A673 (cell line): ENCODE data around the gene CDH10. TPM values are rescaled to one million over a fixed set of nuclear protein-coding genes. Genes with fewer than 3 reads are reported as not detected.

Experiments used
- BruUV-seq: library from RNA; stranded (reverse); fragments of 400-500 nt; replicated peaks from 2 replicates; lab custom pipeline; 2021; lab: Mats Ljungman, UMichigan
- CTCF ChIA-PET: fragments of 300-600 bp; sonication (Branson Sonifier 250); formaldehyde crosslinking; loops from one replicate; lab custom pipeline; 2022; ENCODE audit warnings: antibody characterized with exemption; lab: Charles Lee
- POLR2A ChIA-PET: fragments of 300-600 bp; sonication (Branson Sonifier 250); formaldehyde crosslinking; loops from one replicate; lab custom pipeline; 2022; ENCODE audit warnings: antibody characterized with exemption; ENCODE audit not compliant: low non-redundant PET; lab: Charles Lee
- DNase-seq: peaks from one replicate; pipeline ENCODE4 v3.0.0-alpha.2; 2015; ENCODE audit warnings: low spot score
- H3K27ac ChIP-seq: fragments of 200-600 bp; sonication (generic); 2 replicates; pipeline ENCODE4 v1.5.1; 2016; ENCODE audit warnings: mixed run types, low read depth, mild to moderate bottlenecking, mixed read lengths, antibody characterized with exemption, low read length; ENCODE audit not compliant: poor library complexity, severe bottlenecking
- H3K27me3 ChIP-seq: fragments of 200-600 bp; sonication (generic); replicated peaks from 2 replicates; pipeline ENCODE4 v1.6.1; 2017; ENCODE audit warnings: mixed run types, low read depth, mild to moderate bottlenecking, mixed read lengths, antibody characterized with exemption, low read length; ENCODE audit not compliant: insufficient read depth, poor library complexity
- H3K36me3 ChIP-seq: fragments of 200-600 bp; sonication (generic); 2 replicates; pipeline ENCODE4 v1.6.1; 2016; ENCODE audit warnings: mixed run types, mild to moderate bottlenecking, mixed read lengths, antibody characterized with exemption, low read length; ENCODE audit not compliant: insufficient read depth, poor library complexity, severe bottlenecking
- H3K4me1 ChIP-seq: fragments of 200-600 bp; sonication (generic); 2 replicates; pipeline ENCODE4 v1.6.1; 2017; ENCODE audit warnings: mixed run types, mild to moderate bottlenecking, mixed read lengths, antibody characterized with exemption, low read length; ENCODE audit not compliant: insufficient read depth, poor library complexity, severe bottlenecking
- H3K4me3 ChIP-seq: fragments of 200-600 bp; sonication (generic); 2 replicates; pipeline ENCODE4 v1.5.1; 2016; ENCODE audit warnings: low read depth, mixed run types, mild to moderate bottlenecking, mixed read lengths, low read length; ENCODE audit not compliant: poor library complexity, severe bottlenecking
- H3K9me3 ChIP-seq: fragments of 200-600 bp; sonication (generic); 2 replicates; pipeline ENCODE4 v1.6.1; 2016; ENCODE audit warnings: mixed run types, low read depth, mild to moderate bottlenecking, mixed read lengths, antibody characterized with exemption, low read length; ENCODE audit not compliant: poor library complexity, severe bottlenecking
- CTCF ChIP-seq: fragments of 300-800, 200-600 bp; sonication (generic); conservative IDR thresholded peaks from 2 replicates; pipeline ENCODE4 v1.5.1; 2017; ENCODE audit warnings: low read depth, mild to moderate bottlenecking, antibody characterized with exemption, low read length, moderate library complexity, mixed read lengths
- EZH2 ChIP-seq: fragments of 200-600 bp; sonication (generic); IDR thresholded peaks from 2 replicates; pipeline ENCODE4 v1.6.1; 2017; ENCODE audit warnings: borderline replicate concordance, low read depth, mild to moderate bottlenecking, mixed read lengths, antibody characterized with exemption, low read length; ENCODE audit not compliant: poor library complexity, severe bottlenecking
- intact Hi-C: fragments of 100-400 bp; cut with micrococcal nuclease; formaldehyde crosslinking; loops from one replicate; pipeline ENCODE4 v1.10.0; 2022; ENCODE audit not compliant: unreplicated experiment
- total RNA-seq: library from RNA; stranded (reverse); gene quantifications from 2 replicates; pipeline ENCODE4 v1.2.3, GENCODE V29; 2021

Gene CDH10
- total RNA-seq, 1 experiment from 2014 or later, result 1.2 TPM

- Histone ChIP-seq H3K9me3 (no peaks in the 10 kb centered on the region), H3K4me1 (peaks cover 59% of the 10 kb centered on the region), H3K27me3 (no peaks in the 10 kb centered on the region), H3K27ac (no peak overlapping the region), H3K4me3 (no peak overlapping the region), H3K36me3 (no peaks in the 10 kb centered on the region)
- intact Hi-C loops, result no loop called here
- CTCF ChIA-PET, result no interaction called here
- DNase-seq, result no peak
- no TSS peak for BruUV-seq
- TF ChIP-seq EZH2 (no peak), CTCF (no peak)
- POLR2A ChIA-PET, result no interaction called here
These were observed 45.8 kb downstream of the CDH10 start for GRCh38 chr5:24598956-24599355.

GRCh38 chr5:24595329-24595728 is 49.4 kb downstream of the CDH10 start:
- Histone ChIP-seq H3K27ac (no peak overlapping the region), H3K9me3 (no peaks in the 10 kb centered on the region), H3K4me3 (no peak overlapping the region), H3K4me1 (peaks cover 33% of the 10 kb centered on the region), H3K36me3 (no peaks in the 10 kb centered on the region), H3K27me3 (no peaks in the 10 kb centered on the region)
- BruUV-seq, result no TSS peak
- ChIA-PET CTCF (no interaction called here), POLR2A (no interaction called here)
- intact Hi-C loops, result no loop called here
- DNase-seq, result peak; percentile 33
- TF ChIP-seq EZH2 (no peak), CTCF (no peak)

GRCh38 chr5:24591426-24591825 is 53.4 kb downstream of the CDH10 start:
- no TSS peak for BruUV-seq
- no peak for TF ChIP-seq EZH2
- no peak for TF ChIP-seq CTCF
- CTCF ChIA-PET, result no interaction called here

More at GRCh38 chr5:24591426-24591825, 53.4 kb downstream of the CDH10 start:
- no peaks in the 10 kb centered on the region for H3K36me3 ChIP-seq
- H3K27ac ChIP-seq, result no peak overlapping the region
- intact Hi-C loops, result no loop called here
- no peaks in the 10 kb centered on the region for H3K9me3 ChIP-seq
- no peak overlapping the region for H3K4me3 ChIP-seq
- DNase-seq, result no peak
- POLR2A ChIA-PET, result no interaction called here
- H3K4me1 ChIP-seq, result peaks cover 15% of the 10 kb centered on the region
- H3K27me3 ChIP-seq, result no peaks in the 10 kb centered on the region
